Endodermal cell (in vitro differentiated cells): ENCODE results near the gene MLYCD. TPM values are rescaled to one million over a fixed set of nuclear protein-coding genes. Genes with fewer than 3 reads are reported as not detected.

Experiments used
- DNase-seq: peaks from one replicate; pipeline ENCODE4 v3.0.0-alpha.2; 2017
- H3K27ac ChIP-seq: 2 replicates; pipeline ENCODE4 v1.5.1; 2013; ENCODE audit warnings: mild to moderate bottlenecking, low read depth, low read length, moderate library complexity
- H3K27me3 ChIP-seq: 2 replicates; pipeline ENCODE4 v1.6.1; 2013; ENCODE audit warnings: mild to moderate bottlenecking, low read length, moderate library complexity; ENCODE audit not compliant: insufficient read depth, control insufficient read depth, poor library complexity, severe bottlenecking
- H3K36me3 ChIP-seq: 2 replicates; pipeline ENCODE4 v1.7.0; 2013; ENCODE audit warnings: mild to moderate bottlenecking, low read length, moderate library complexity; ENCODE audit not compliant: control insufficient read depth, insufficient read depth
- H3K4me1 ChIP-seq: one replicate; pipeline ENCODE4 v1.7.0; 2013; ENCODE audit warnings: low read length; ENCODE audit not compliant: control insufficient read depth, insufficient read depth
- H3K4me3 ChIP-seq: 2 replicates; pipeline ENCODE4 v1.5.1; 2013; ENCODE audit warnings: mild to moderate bottlenecking, low read length, moderate library complexity
- H3K9ac ChIP-seq: 2 replicates; pipeline ENCODE4 v1.6.1; 2013; ENCODE audit warnings: mild to moderate bottlenecking, low read length, moderate library complexity; ENCODE audit not compliant: poor library complexity, severe bottlenecking; ENCODE audit errors: extremely low read depth
- H3K9me3 ChIP-seq: 2 replicates; pipeline ENCODE4 v1.6.1; 2013; ENCODE audit warnings: mild to moderate bottlenecking, low read length, moderate library complexity; ENCODE audit not compliant: control insufficient read depth
- H3K27ac Mint-ChIP-seq: 2 replicates; pipeline ENCODE4 v1.8.0; 2020; ENCODE audit warnings: mixed read lengths
- H3K27me3 Mint-ChIP-seq: 2 replicates; pipeline ENCODE4 v1.8.0; 2021; ENCODE audit warnings: mild to moderate bottlenecking, mixed read lengths; ENCODE audit not compliant: insufficient read depth
- H3K36me3 Mint-ChIP-seq: 2 replicates; pipeline ENCODE4 v1.8.0; 2020; ENCODE audit warnings: low read depth, mixed read lengths
- H3K4me1 Mint-ChIP-seq: 2 replicates; pipeline ENCODE4 v1.8.0; 2020; ENCODE audit warnings: mixed read lengths
- H3K4me3 Mint-ChIP-seq: 2 replicates; pipeline ENCODE4 v1.8.0; 2020; ENCODE audit warnings: mild to moderate bottlenecking, moderate library complexity, mixed read lengths
- H3K9me3 Mint-ChIP-seq: 2 replicates; pipeline ENCODE4 v1.8.0; 2020; ENCODE audit warnings: mild to moderate bottlenecking, mixed read lengths
- CTCF ChIP-seq: fragments of 200-600 bp; sonication (generic); conservative IDR thresholded peaks from 2 replicates; pipeline ENCODE4 v1.5.0; 2021; ENCODE audit warnings: antibody characterized with exemption, mild to moderate bottlenecking
- WGBS, 2 experiments: methylation state at CpG; one replicate each; pipeline versions ENCODE4 v1.1.5 to v1.1.7; 2013; ENCODE audit warnings: missing lambda C conversion rate in 2 of 2, mixed read lengths in 1 of 2; ENCODE audit not compliant: insufficient coverage in 1 of 2, insufficient read length in 1 of 2; 5-methylcytosine and 5-hydroxymethylcytosine counted together
- total RNA-seq, 2 donors: library from RNA; stranded (reverse); fragmentation: NEBNext Ultra II Directional in 1 of 2; extraction: Animal tissue kit (Norgen Biotek cat#: 25700) in 1 of 2; gene quantifications; 2 replicates in 1 of 2; 3 replicates in 1 of 2; pipeline ENCODE4 v1.2.1, GENCODE V29; 2021

The MLYCD gene
- total RNA-seq, 2 donors from 2014 or later: 11.1 to 19.0 TPM

- H3K9ac ChIP-seq: no peak overlapping the region
- 93% methylated on average over 27 to 31 of the region's 31 CpGs for WGBS, 2 experiments
- no peaks in the 10 kb centered on the region for H3K27me3 ChIP-seq
- H3K4me3 Mint-ChIP-seq: no peak overlapping the region
- no peaks in the 10 kb centered on the region for H3K9me3 ChIP-seq
- TF ChIP-seq CTCF: no peak
- H3K36me3 Mint-ChIP-seq: peaks cover 54% of the 10 kb centered on the region
- no peak overlapping the region for H3K27ac Mint-ChIP-seq
- no peaks in the 10 kb centered on the region for H3K9me3 Mint-ChIP-seq
- DNase-seq: no peak
- H3K27me3 Mint-ChIP-seq: no peaks in the 10 kb centered on the region
- no peak overlapping the region for H3K27ac ChIP-seq
- H3K4me1 ChIP-seq: no peaks in the 10 kb centered on the region
- H3K4me1 Mint-ChIP-seq: peaks cover 15% of the 10 kb centered on the region
- H3K36me3 ChIP-seq: peaks cover 22% of the 10 kb centered on the region
- H3K4me3 ChIP-seq: no peak overlapping the region
Observed at GRCh38 chr16:83923581-83924365, 24.9 kb downstream of the MLYCD start.

- no peaks in the 10 kb centered on the region for H3K27me3 Mint-ChIP-seq
- WGBS, 2 experiments: 90 to 93% methylated on average over 11 to 13 of the region's 13 CpGs
- no peak overlapping the region for H3K4me3 Mint-ChIP-seq
Observed at GRCh38 chr16:83924686-83925085, 25.8 kb downstream of the MLYCD start.

DNA sequence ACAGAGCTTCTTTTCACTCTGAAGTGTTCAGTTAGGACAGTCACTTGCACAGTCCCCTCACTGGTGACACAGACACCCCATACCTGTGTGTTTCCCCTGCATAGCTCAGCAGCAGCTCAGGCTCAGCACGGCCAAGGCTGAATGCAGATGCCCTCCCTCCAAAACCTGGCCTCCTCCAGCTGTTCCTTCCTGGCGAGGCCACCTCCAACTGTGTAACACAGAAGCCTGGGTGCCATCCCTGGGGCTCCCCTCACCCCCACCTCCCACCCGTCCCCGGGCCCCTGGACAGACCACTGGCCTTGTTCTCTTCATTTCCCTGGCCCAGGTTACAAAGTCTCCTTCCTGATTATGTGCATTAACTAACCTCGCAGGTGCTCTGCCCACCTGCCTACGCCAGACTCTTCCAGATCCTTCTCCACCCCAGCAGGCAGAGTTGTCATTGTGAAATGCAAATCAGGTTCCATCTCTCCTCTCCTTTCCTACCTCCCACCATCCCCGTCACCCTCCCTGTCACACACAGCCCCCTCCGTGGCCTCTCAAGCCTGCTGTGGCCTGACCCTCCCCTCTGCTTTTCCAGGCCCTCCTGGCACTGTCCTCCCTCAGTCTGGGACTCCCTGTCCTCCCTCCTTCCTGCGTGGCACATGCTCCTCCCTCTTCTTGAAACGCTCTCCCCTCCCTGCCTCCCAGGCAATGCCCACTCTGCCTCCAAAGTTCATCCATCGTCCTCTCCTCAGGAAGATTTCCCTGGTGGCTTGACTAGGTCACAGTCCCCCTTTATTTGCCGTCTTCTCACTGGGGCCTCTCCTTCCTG is 26.4 kb downstream of the MLYCD start:
- no peaks in the 10 kb centered on the region for H3K9me3 ChIP-seq
- no peak overlapping the region for H3K27ac ChIP-seq
- 86 to 89% methylated on average over 7 to 12 of the region's 12 CpGs for WGBS, 2 experiments
- no peak overlapping the region for H3K4me3 ChIP-seq
- no peaks in the 10 kb centered on the region for H3K9me3 Mint-ChIP-seq
- H3K36me3 ChIP-seq: peaks cover 7% of the 10 kb centered on the region
- no peak overlapping the region for H3K27ac Mint-ChIP-seq
- DNase-seq: no peak
- H3K36me3 Mint-ChIP-seq: peaks cover 45% of the 10 kb centered on the region
- no peaks in the 10 kb centered on the region for H3K27me3 Mint-ChIP-seq
- H3K4me1 ChIP-seq: no peaks in the 10 kb centered on the region
- H3K27me3 ChIP-seq: no peaks in the 10 kb centered on the region
- H3K4me1 Mint-ChIP-seq: peaks cover 15% of the 10 kb centered on the region
- no peak overlapping the region for H3K4me3 Mint-ChIP-seq
- H3K9ac ChIP-seq: no peak overlapping the region
- TF ChIP-seq CTCF: no peak

More at GRCh38 chr16:83924686-83925085, 25.8 kb downstream of the MLYCD start:
- H3K27ac ChIP-seq: no peak overlapping the region
- H3K9me3 ChIP-seq: no peaks in the 10 kb centered on the region
- no peak overlapping the region for H3K4me3 ChIP-seq
- H3K4me1 Mint-ChIP-seq: peaks cover 15% of the 10 kb centered on the region
- H3K36me3 ChIP-seq: peaks cover 13% of the 10 kb centered on the region
- no peak for TF ChIP-seq CTCF
- no peaks in the 10 kb centered on the region for H3K9me3 Mint-ChIP-seq
- DNase-seq: no peak
- H3K27me3 ChIP-seq: no peaks in the 10 kb centered on the region
- no peaks in the 10 kb centered on the region for H3K4me1 ChIP-seq
- no peak overlapping the region for H3K9ac ChIP-seq
- peaks cover 49% of the 10 kb centered on the region for H3K36me3 Mint-ChIP-seq
- H3K27ac Mint-ChIP-seq: no peak overlapping the region
